ENCODE measurements around the gene FTCD.

FTCD gene

DNA sequence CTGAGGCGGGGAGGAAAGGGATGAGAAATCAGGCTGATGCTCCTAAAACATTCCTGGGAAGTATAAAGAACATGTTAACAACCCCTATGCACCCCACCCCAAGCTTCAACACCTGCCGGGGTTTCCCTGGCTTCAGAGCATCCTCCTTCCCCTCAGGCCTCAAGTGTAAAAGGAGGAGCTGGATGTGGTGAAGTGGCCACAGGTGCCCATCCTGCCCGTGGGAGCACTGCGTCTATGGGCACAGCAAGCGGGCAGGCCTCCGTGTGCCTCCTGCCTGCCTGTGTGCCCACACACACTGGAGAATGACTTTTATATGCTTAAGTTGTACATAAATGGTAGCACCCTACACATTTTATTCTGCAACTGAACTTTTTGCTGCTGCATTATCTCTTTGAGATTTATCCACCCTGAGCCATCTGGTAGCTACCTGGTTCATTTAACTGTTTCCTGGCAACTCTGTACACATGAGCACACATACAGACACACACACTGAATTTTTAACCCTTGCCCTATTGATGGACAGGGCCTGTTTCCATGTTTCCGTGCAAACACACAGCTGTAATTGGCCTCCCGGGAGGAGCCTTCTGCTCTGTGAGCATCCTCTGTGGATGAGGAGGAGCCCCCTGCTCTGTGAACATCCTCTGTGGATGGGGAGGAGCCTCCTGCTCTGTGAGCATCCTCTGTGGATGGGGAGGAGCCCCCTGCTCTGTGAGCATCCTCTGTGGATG is 13.4 kb upstream of the FTCD start:
- no peak overlapping the region for H3K4me2 ChIP-seq
- H3K9me3 ChIP-seq (replicated peaks in 1 of 11) = peaks cover 8 to 16% (median 11%) of the 10 kb centered on the region in 11 experiments
- peaks cover 0 to 11% (median 0%) of the 10 kb centered on the region in 11 experiments; a peak in 3 of 22 replicates for H4K20me1 ChIP-seq
- no peaks in the 10 kb centered on the region for H3K36me3 ChIP-seq
- no peak for TF ChIP-seq Cebpa-rat (IDR thresholded peaks at IDR 0.05)
- H3K27me3 ChIP-seq = no peaks in the 10 kb centered on the region
- no peak overlapping the region for H3K27ac ChIP-seq
- H3K4me3 ChIP-seq = no peak overlapping the region
- no peak overlapping the region for H3K9ac ChIP-seq
- 0 out of 20 replicates have a peak, but pooled peaks cover 0 to 5% (median 0%) of the 10 kb centered on the region in 10 experiments for H3K4me1 ChIP-seq

GRCh38 chr21:46168238-46168637 is 12.9 kb upstream of the FTCD start:
- peaks cover 2 to 10% (median 6%) of the 10 kb centered on the region in 11 experiments; a peak in 19 of 22 replicates for H3K9me3 ChIP-seq (replicated peaks in 1 of 11)
- H3K27me3 ChIP-seq = no peaks in the 10 kb centered on the region
- H3K27ac ChIP-seq = no peak overlapping the region
- no peak overlapping the region for H3K4me3 ChIP-seq
- H3K9ac ChIP-seq = no peak overlapping the region
- H3K36me3 ChIP-seq = no peaks in the 10 kb centered on the region
- H3K4me1 ChIP-seq = 0 out of 20 replicates have a peak, but pooled peaks cover 0 to 5% (median 0%) of the 10 kb centered on the region in 10 experiments
- TF ChIP-seq Cebpa-rat (IDR thresholded peaks at IDR 0.05) = no peak
- peaks cover 0 to 11% (median 0%) of the 10 kb centered on the region in 11 experiments; a peak in 3 of 22 replicates for H4K20me1 ChIP-seq
- H3K4me2 ChIP-seq = no peak overlapping the region

DNA sequence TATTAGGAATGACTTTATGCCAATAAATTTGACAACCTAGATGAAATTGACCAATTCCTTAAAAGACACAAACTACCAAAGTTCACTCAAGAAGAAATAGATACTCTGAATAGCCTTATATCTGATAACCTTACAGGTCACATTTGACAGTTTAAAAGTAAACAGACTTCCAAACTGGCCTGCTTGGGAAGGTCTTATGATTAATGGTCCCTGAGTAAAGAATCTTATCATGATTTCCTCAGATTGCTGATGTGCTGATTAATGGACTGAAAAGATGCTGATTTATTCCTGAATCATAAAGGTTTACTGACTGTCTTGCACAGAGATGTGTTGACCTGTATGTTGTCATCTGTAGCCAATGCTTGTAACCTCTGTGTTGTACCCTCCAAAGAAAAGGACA is 9.7 kb upstream of the FTCD start:
- Histone ChIP-seq H3K9me3 (replicated peaks in 1 of 11) (peaks cover 0 to 14% (median 11%) of the 10 kb centered on the region in 11 experiments; a peak in 15 of 22 replicates), H3K27ac (no peak overlapping the region), H3K9ac (no peak overlapping the region), H3K4me3 (no peak overlapping the region), H3K4me2 (no peak overlapping the region), H3K36me3 (peaks cover 0 to 8% (median 0%) of the 10 kb centered on the region in 11 experiments; a peak in 6 of 22 replicates), H3K27me3 (no peaks in the 10 kb centered on the region), H3K4me1 (no peaks in the 10 kb centered on the region), H4K20me1 (peaks cover 0 to 11% (median 0%) of the 10 kb centered on the region in 11 experiments; a peak in 3 of 22 replicates)
- no peak for TF ChIP-seq Cebpa-rat (IDR thresholded peaks at IDR 0.05)

- H3K9me3 ChIP-seq (replicated peaks in 1 of 11) = peaks cover 0 to 14% (median 11%) of the 10 kb centered on the region in 11 experiments; a peak in 15 of 22 replicates
- TF ChIP-seq Cebpa-rat (IDR thresholded peaks at IDR 0.05) = no peak
- no peak overlapping the region for H3K27ac ChIP-seq
- peaks cover 0 to 8% (median 0%) of the 10 kb centered on the region in 11 experiments; a peak in 6 of 22 replicates for H3K36me3 ChIP-seq
- H4K20me1 ChIP-seq = peaks cover 0 to 4% (median 0%) of the 10 kb centered on the region in 11 experiments; a peak in 2 of 22 replicates
- H3K9ac ChIP-seq = no peak overlapping the region
- no peaks in the 10 kb centered on the region for H3K4me1 ChIP-seq
- no peaks in the 10 kb centered on the region for H3K27me3 ChIP-seq
- H3K4me3 ChIP-seq = no peak overlapping the region
- H3K4me2 ChIP-seq = no peak overlapping the region
Measured at GRCh38 chr21:46163380-46163779, 8.0 kb upstream of the FTCD start.

DNA sequence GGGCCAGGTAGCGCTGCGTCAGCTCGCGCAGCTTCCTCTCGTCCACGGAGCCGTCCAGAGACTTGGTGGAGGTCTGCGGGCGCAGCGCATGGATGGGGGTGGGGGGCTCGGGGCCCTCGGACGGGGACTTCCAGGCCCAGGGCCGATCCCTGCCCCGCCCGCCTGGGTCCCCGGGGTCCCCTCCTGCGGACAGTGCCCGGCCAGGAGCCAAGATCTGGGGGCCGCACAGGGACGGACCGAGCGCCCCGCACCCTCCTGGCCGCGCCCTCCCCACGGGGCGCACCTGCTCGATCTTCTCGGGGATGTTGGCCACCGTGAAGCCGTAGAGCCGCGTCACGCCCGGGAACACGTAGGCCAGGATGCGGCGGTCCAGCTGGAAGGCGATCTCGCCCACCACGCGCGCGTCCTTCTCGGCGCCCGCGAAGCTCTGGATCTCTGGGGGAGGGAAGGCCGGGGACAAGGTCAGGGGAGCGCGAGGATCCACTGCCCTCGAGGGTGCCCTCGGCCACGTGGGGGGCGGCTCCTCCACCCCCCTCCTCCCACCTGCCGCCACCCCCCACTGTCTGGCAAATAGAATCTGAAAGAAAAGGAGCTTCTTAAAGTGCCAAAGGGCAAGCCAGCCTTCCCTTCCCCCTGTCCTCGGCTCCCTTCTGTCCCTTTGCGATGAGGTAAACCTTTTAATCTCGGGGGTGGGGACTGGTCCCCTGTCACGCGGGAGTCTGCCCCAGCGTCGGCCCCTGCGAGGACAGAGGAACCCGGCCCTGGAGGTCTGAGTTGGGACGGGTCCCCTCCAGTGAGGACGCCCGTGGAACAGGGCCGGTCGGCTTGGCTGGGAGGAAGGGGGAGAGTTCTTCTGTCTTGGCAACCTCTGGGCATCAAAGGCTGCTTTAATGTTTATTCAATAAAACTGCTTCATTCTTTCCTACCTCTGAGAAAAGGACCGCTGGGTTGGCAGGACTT is 6.5 kb upstream of the FTCD start:
- Histone ChIP-seq H3K9me3 (replicated peaks in 1 of 11) (peaks cover 0 to 14% (median 11%) of the 10 kb centered on the region in 11 experiments; a peak in 15 of 22 replicates), H4K20me1 (no peaks in the 10 kb centered on the region), H3K27me3 (no peaks in the 10 kb centered on the region), H3K36me3 (peaks cover 0 to 8% (median 0%) of the 10 kb centered on the region in 11 experiments; a peak in 6 of 22 replicates), H3K9ac (no peak overlapping the region), H3K4me1 (no peaks in the 10 kb centered on the region), H3K4me2 (no peak overlapping the region), H3K4me3 (no peak overlapping the region), H3K27ac (no peak overlapping the region)
- no peak for TF ChIP-seq Cebpa-rat (IDR thresholded peaks at IDR 0.05)

DNA sequence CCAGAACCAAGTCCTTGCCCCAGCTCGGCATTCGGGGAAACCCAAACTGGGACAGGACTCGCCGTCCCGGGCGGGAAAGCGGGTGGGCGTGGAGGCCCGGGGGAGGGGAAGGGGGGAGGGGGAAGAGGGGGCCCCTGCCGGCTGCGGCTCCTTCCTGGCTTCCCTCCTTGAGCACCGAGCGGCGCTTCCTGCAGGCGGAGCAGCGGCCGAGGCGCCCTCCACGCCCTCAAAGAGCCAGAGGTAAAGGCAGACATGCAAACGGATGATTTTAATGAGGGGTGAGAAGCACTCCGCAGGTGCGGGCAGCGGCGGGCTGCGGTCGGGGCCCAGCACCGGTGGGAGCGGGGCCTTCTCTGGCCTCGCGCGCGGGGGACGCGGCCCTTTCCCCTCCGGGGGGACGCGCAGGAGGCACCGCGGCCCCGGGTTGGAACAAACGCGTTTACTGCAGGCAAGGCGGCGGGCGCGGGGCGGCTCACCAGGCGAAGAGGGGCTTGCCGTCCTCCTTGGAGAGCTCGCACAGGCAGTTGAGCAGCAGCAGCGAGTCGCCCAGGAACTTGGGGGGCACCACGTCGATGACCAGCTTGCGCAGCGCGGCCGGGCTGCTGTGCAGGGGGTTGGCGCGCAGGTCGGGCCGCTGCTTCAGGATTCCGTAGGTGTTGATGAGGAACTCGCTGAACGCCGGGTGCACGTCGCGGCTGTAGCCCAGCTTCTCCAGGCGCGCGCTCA is 5.7 kb upstream of the FTCD start:
- H3K27ac ChIP-seq = no peak overlapping the region
- H3K36me3 ChIP-seq = peaks cover 0 to 8% (median 0%) of the 10 kb centered on the region in 11 experiments; a peak in 6 of 22 replicates
- no peak overlapping the region for H3K4me2 ChIP-seq
- no peak overlapping the region for H3K9ac ChIP-seq
- no peak for TF ChIP-seq Cebpa-rat (IDR thresholded peaks at IDR 0.05)
- no peaks in the 10 kb centered on the region for H3K27me3 ChIP-seq
- no peak overlapping the region for H3K4me3 ChIP-seq
- no peaks in the 10 kb centered on the region for H3K4me1 ChIP-seq
- no peaks in the 10 kb centered on the region; a peak in 1 of 22 replicates for H4K20me1 ChIP-seq
- peaks cover 0 to 14% (median 11%) of the 10 kb centered on the region in 11 experiments; a peak in 15 of 22 replicates for H3K9me3 ChIP-seq (replicated peaks in 1 of 11)

- Histone ChIP-seq H3K4me1 (no peaks in the 10 kb centered on the region), H4K20me1 (no peaks in the 10 kb centered on the region; a peak in 1 of 22 replicates), H3K36me3 (peaks cover 0 to 8% (median 0%) of the 10 kb centered on the region in 11 experiments; a peak in 6 of 22 replicates), H3K4me2 (no peak overlapping the region), H3K27ac (no peak overlapping the region), H3K9me3 (replicated peaks in 1 of 11) (peaks cover 0 to 14% (median 11%) of the 10 kb centered on the region in 11 experiments; a peak in 15 of 22 replicates), H3K9ac (no peak overlapping the region), H3K27me3 (no peaks in the 10 kb centered on the region), H3K4me3 (no peak overlapping the region)
- TF ChIP-seq Cebpa-rat (IDR thresholded peaks at IDR 0.05) = no peak
Measured at GRCh38 chr21:46160657-46160906, 5.2 kb upstream of the FTCD start.

- TF ChIP-seq Cebpa-rat (IDR thresholded peaks at IDR 0.05) = no peak
- no peak overlapping the region for H3K4me2 ChIP-seq
- no peak overlapping the region for H3K4me3 ChIP-seq
- H3K9ac ChIP-seq = no peak overlapping the region
- H3K27ac ChIP-seq = no peak overlapping the region
- H3K9me3 ChIP-seq (replicated peaks in 1 of 11) = peaks cover 0 to 14% (median 11%) of the 10 kb centered on the region in 11 experiments; a peak in 15 of 22 replicates
- no peaks in the 10 kb centered on the region; a peak in 1 of 22 replicates for H4K20me1 ChIP-seq
- no peaks in the 10 kb centered on the region for H3K27me3 ChIP-seq
- H3K4me1 ChIP-seq = no peaks in the 10 kb centered on the region
- H3K36me3 ChIP-seq = peaks cover 0 to 8% (median 0%) of the 10 kb centered on the region in 11 experiments; a peak in 6 of 22 replicates
Measured at GRCh38 chr21:46159841-46160656, 4.7 kb upstream of the FTCD start.
